ENCODE measurements around the gene FOXP1.

FOXP1 gene

DNA sequence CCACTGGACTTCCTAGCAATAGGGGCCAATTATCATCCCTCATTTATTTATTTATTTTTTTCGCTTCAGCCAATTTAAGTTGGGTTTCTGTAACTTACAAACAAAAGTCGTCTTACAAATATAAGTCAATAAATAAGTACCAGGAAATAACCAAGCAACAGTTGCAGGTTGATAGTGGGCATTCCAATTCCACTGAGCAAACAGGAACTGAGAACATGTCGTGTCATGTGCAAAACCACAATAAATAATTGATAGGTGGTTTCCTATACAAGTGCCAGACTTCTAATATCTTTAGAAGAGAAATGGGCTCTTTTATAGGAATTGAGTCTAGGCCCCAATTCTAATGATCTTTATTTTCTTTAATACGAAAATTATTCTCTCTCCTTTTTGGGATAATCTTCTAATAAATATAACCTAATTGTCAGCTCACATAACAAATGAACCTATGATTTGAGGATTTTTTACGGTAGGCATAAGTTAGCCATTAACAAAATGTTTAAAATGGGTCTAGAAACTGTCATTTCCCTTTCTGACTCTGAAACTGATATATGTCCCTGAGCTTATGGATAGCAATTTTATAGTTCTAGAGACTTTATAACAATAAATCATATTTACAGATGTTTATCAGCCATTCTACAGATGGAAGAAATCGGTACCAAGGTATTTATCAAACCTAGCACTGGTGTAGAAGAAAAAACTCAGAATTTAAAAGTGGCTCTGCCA, 571.8 kb downstream of the FOXP1 start:
- Histone ChIP-seq H3F3A (ENCODE audit: insufficient read depth) (no peaks in the 10 kb centered on the region), H3K9me3 (ENCODE audit: insufficient read depth, low read length) (no peaks in the 10 kb centered on the region), H3K27me3 (ENCODE audit: low read length) (no peaks in the 10 kb centered on the region), H3K9ac (ENCODE audit: low read length) (no peak overlapping the region), H3K4me3 (ENCODE audit: insufficient read depth, low read length, poor library complexity, severe bottlenecking) (no peak overlapping the region), H2AFZ (ENCODE audit: low read depth, low read length, severe bottlenecking) (no peak overlapping the region), H3K36me3 (ENCODE audit: low read length) (peaks cover 5% of the 10 kb centered on the region; the same call in 1 of the 2 replicates), H3K4me2 (ENCODE audit: low read depth, low read length, poor library complexity, severe bottlenecking) (no peak overlapping the region), H3K27ac (ENCODE audit: low read depth, low read length) (no peak overlapping the region), H3K79me2 (ENCODE audit: insufficient read depth, low read length) (no peaks in the 10 kb centered on the region), H3K9me2 (replicated peaks; ENCODE audit: insufficient read depth, low read length) (no peaks in the 10 kb centered on the region), H4K20me1 (ENCODE audit: low read depth, low read length) (no peaks in the 10 kb centered on the region)
- no peak for TF ChIP-seq EZH2phosphoT487 (conservative IDR thresholded peaks at IDR 0.05; ENCODE audit: low read length)
- TF ChIP-seq, protein P1, sequence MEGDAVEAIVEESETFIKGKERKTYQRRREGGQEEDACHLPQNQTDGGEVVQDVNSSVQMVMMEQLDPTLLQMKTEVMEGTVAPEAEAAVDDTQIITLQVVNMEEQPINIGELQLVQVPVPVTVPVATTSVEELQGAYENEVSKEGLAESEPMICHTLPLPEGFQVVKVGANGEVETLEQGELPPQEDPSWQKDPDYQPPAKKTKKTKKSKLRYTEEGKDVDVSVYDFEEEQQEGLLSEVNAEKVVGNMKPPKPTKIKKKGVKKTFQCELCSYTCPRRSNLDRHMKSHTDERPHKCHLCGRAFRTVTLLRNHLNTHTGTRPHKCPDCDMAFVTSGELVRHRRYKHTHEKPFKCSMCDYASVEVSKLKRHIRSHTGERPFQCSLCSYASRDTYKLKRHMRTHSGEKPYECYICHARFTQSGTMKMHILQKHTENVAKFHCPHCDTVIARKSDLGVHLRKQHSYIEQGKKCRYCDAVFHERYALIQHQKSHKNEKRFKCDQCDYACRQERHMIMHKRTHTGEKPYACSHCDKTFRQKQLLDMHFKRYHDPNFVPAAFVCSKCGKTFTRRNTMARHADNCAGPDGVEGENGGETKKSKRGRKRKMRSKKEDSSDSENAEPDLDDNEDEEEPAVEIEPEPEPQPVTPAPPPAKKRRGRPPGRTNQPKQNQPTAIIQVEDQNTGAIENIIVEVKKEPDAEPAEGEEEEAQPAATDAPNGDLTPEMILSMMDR (IDR thresholded peaks at IDR 0.05; ENCODE audit: insufficient read depth, low read length, poor library complexity, severe bottlenecking): no peak

DNA sequence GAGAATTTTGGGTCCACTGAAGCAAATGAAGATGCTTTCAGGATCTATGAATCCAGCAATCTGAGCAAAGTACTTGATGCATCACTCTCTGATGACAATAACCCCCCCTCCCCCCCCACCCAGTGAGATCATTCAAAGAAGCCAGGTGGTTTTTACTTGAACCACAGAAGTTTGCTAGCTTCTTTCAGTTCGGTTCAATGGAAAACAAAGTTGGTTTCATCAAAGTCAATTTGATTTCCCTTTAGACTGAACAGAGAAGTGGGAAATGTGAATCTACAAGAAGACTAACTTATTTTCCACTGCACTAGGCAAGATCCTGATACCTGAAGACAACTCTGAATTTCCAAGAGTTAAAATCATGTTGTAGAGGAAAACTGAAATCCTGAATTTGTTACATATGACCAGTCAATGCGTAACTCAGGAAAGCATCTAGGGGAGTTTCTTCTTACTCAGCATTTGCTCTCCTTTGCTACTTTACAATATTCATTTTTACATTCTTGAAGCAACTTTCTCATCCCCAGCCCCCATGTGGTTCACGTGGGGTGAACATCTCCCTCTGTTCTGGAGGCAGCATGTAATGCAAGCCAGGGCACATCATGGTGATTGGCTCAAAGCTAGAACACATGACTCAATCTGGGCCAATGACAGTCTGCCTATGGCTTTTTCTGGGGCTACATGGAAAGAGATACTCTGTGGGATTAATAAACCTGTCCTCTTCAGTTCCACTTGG, 572.6 kb downstream of the FOXP1 start:
- no peaks in the 10 kb centered on the region for H3F3A ChIP-seq (ENCODE audit: insufficient read depth)
- TF ChIP-seq EZH2phosphoT487 (conservative IDR thresholded peaks at IDR 0.05; ENCODE audit: low read length): no peak
- TF ChIP-seq, protein P1 (IDR thresholded peaks at IDR 0.05; ENCODE audit: insufficient read depth, low read length, poor library complexity, severe bottlenecking): no peak

DNA sequence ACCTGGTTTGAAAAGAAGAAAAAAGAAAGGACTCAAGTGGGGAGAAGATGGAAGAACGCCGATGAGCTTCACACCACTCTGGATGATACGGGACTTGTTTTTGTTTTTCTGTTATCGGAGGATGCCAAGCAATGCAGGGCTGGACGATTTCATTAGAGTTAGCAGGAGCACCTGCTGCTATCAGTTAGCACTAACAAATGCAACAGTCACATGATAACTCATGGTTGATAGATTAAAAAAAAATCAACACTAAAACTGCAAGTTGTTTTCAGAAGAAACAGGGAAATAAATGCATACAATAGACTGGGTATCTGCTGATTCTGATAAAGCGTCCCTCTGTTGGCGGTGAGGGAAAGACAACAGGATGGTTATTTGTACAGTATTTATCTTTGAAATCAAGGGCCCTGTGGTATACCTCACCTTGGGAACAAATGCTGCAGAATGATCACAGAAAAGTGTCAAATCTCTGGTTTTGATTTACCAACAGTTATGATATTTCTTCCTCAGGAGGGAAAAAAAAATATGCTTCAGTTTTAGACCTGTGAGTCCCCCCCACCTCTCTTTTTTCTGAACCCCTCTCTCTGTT, 575.1 kb downstream of the FOXP1 start:
- Histone ChIP-seq H3K9ac (ENCODE audit: low read length) (no peak overlapping the region), H3K27me3 (ENCODE audit: low read length) (no peaks in the 10 kb centered on the region), H3K4me2 (ENCODE audit: low read depth, low read length, poor library complexity, severe bottlenecking) (no peak overlapping the region), H3K27ac (ENCODE audit: low read depth, low read length) (no peak overlapping the region), H3K9me3 (ENCODE audit: insufficient read depth, low read length) (no peaks in the 10 kb centered on the region), H2AFZ (ENCODE audit: low read depth, low read length, severe bottlenecking) (no peak overlapping the region), H3K9me2 (replicated peaks; ENCODE audit: insufficient read depth, low read length) (no peaks in the 10 kb centered on the region), H3K4me3 (ENCODE audit: insufficient read depth, low read length, poor library complexity, severe bottlenecking) (no peak overlapping the region), H3K79me2 (ENCODE audit: insufficient read depth, low read length) (no peaks in the 10 kb centered on the region), H3K36me3 (ENCODE audit: low read length) (peaks cover 5% of the 10 kb centered on the region; the same call in 1 of the 2 replicates), H3F3A (ENCODE audit: insufficient read depth) (no peaks in the 10 kb centered on the region), H4K20me1 (ENCODE audit: low read depth, low read length) (no peaks in the 10 kb centered on the region)
- no peak for TF ChIP-seq EZH2phosphoT487 (conservative IDR thresholded peaks at IDR 0.05; ENCODE audit: low read length)
- TF ChIP-seq, protein P1 (IDR thresholded peaks at IDR 0.05; ENCODE audit: insufficient read depth, low read length, poor library complexity, severe bottlenecking): no peak

More for the DNA sequence above, 572.6 kb downstream of the FOXP1 start:
- no peak overlapping the region for H3K4me3 ChIP-seq (ENCODE audit: insufficient read depth, low read length, poor library complexity, severe bottlenecking)
- H3K27ac ChIP-seq (ENCODE audit: low read depth, low read length): no peak overlapping the region
- no peaks in the 10 kb centered on the region for H4K20me1 ChIP-seq (ENCODE audit: low read depth, low read length)
- H3K9me3 ChIP-seq (ENCODE audit: insufficient read depth, low read length): no peaks in the 10 kb centered on the region
- H3K36me3 ChIP-seq (ENCODE audit: low read length): peaks cover 5% of the 10 kb centered on the region; the same call in 1 of the 2 replicates
- no peak overlapping the region for H3K9ac ChIP-seq (ENCODE audit: low read length)
- H3K4me2 ChIP-seq (ENCODE audit: low read depth, low read length, poor library complexity, severe bottlenecking): no peak overlapping the region
- no peaks in the 10 kb centered on the region for H3K27me3 ChIP-seq (ENCODE audit: low read length)
- no peaks in the 10 kb centered on the region for H3K9me2 ChIP-seq (replicated peaks; ENCODE audit: insufficient read depth, low read length)
- H2AFZ ChIP-seq (ENCODE audit: low read depth, low read length, severe bottlenecking): no peak overlapping the region
- H3K79me2 ChIP-seq (ENCODE audit: insufficient read depth, low read length): no peaks in the 10 kb centered on the region

All from SU-DHL-6 (cell line).